Adrenal gland (tissue), 5 donors: ENCODE results near the gene MARF1.

Experiments
- POLR2A ChIP-seq, 2 donors: fragments of 450-650 bp; IDR thresholded peaks; one replicate each; pipeline ENCODE4 v1.6.1; 2017; ENCODE audit warnings: antibody characterized with exemption in 2 of 2, mild to moderate bottlenecking in 2 of 2, moderate library complexity in 1 of 2
- TF ChIP-seq, protein P1 (sequence below), 6 experiments: fragments of 450-650 bp in 4 of 6; fragments of 200-600 bp in 2 of 6; sonication (generic) in 1 of 6; IDR thresholded peaks; 1 replicate in 5 of 6; 2 replicates in 1 of 6; pipeline versions ENCODE4 v1.5.1 to v1.8.0; 2016 to 2021; ENCODE audit warnings: antibody characterized with exemption in 6 of 6, mild to moderate bottlenecking in 2 of 6, moderate library complexity in 1 of 6
- donor health status: DM: no; HTN: no; CAD: no.

GRCh38 chr16:15566095-15566494, 76.9 kb downstream of the MARF1 start:
- TF ChIP-seq, protein P1, sequence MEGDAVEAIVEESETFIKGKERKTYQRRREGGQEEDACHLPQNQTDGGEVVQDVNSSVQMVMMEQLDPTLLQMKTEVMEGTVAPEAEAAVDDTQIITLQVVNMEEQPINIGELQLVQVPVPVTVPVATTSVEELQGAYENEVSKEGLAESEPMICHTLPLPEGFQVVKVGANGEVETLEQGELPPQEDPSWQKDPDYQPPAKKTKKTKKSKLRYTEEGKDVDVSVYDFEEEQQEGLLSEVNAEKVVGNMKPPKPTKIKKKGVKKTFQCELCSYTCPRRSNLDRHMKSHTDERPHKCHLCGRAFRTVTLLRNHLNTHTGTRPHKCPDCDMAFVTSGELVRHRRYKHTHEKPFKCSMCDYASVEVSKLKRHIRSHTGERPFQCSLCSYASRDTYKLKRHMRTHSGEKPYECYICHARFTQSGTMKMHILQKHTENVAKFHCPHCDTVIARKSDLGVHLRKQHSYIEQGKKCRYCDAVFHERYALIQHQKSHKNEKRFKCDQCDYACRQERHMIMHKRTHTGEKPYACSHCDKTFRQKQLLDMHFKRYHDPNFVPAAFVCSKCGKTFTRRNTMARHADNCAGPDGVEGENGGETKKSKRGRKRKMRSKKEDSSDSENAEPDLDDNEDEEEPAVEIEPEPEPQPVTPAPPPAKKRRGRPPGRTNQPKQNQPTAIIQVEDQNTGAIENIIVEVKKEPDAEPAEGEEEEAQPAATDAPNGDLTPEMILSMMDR (IDR thresholded peaks at IDR 0.05): no peak
- no peak for TF ChIP-seq POLR2A (IDR thresholded peaks at IDR 0.05)
